Osteoblast (primary cell): ENCODE data around the gene OBSCN. TPM values are rescaled to one million over a fixed set of nuclear protein-coding genes. Genes with fewer than 3 reads are reported as not detected.
"Not testable (repeated sequence)": the region's sequence is repeated elsewhere in the genome, so short reads cannot be mapped to it uniquely, and the experiment has no call there.

ENCODE experiments used
- DNase-seq: peaks from one replicate; pipeline ENCODE4 v3.0.0; 2011; ENCODE audit warnings: low spot score, mixed read lengths; ENCODE audit not compliant: insufficient read length; ENCODE audit errors: missing footprints
- H2AFZ ChIP-seq: 2 replicates; pipeline ENCODE4 v1.6.0; 2011; ENCODE audit warnings: mild to moderate bottlenecking, low read length
- H3K27ac ChIP-seq: 2 replicates; pipeline ENCODE4 v1.5.1; 2011; ENCODE audit warnings: mild to moderate bottlenecking, low read depth, low read length, moderate library complexity
- H3K27me3 ChIP-seq: 2 replicates; pipeline ENCODE4 v1.6.0; 2012; ENCODE audit warnings: mild to moderate bottlenecking, control low read depth, inconsistent platforms, low read length, moderate library complexity; ENCODE audit not compliant: insufficient read depth
- H3K36me3 ChIP-seq: 2 replicates; pipeline ENCODE4 v1.5.1; 2011; ENCODE audit warnings: mild to moderate bottlenecking, low read length, control low read depth, moderate library complexity; ENCODE audit not compliant: insufficient read depth
- H3K4me1 ChIP-seq: 2 replicates; pipeline ENCODE4 v1.5.1; 2011; ENCODE audit warnings: mild to moderate bottlenecking, low read length, control low read depth, moderate library complexity; ENCODE audit not compliant: insufficient read depth
- H3K4me2 ChIP-seq: 2 replicates; pipeline ENCODE4 v1.6.0; 2011; ENCODE audit warnings: mild to moderate bottlenecking, low read length; ENCODE audit not compliant: insufficient read depth
- H3K4me3 ChIP-seq: fragments of 200-600 bp; sonication (generic); 3 replicates; pipeline ENCODE4 v1.5.1; 2012; ENCODE audit warnings: mild to moderate bottlenecking, low read length, inconsistent platforms; ENCODE audit not compliant: insufficient read depth
- H3K79me2 ChIP-seq: 2 replicates; pipeline ENCODE4 v1.6.0; 2012; ENCODE audit warnings: mild to moderate bottlenecking, low read length, control low read depth, inconsistent platforms; ENCODE audit not compliant: insufficient read depth
- H3K9me3 ChIP-seq: 2 replicates; pipeline ENCODE4 v1.5.1; 2011; ENCODE audit warnings: low read depth, low read length, control low read depth
- H4K20me1 ChIP-seq: 2 replicates; pipeline ENCODE4 v1.6.0; 2012; ENCODE audit warnings: mild to moderate bottlenecking, low read length, control low read depth; ENCODE audit not compliant: insufficient read depth
- CTCF ChIP-seq: IDR thresholded peaks from 2 replicates; pipeline ENCODE4 v1.5.1; 2011; ENCODE audit warnings: mild to moderate bottlenecking, low read depth, low read length, moderate library complexity; ENCODE audit errors: extremely low read depth
- total RNA-seq: library from RNA; depleted of rRNA; stranded (reverse); fragments of >200 nt; gene quantifications from 2 replicates; pipeline ENCODE4 v1.2.3, GENCODE V29; 2012

OBSCN gene
- total RNA-seq, 1 donor: 2.9 TPM

- no peaks in the 10 kb centered on the region for H3K79me2 ChIP-seq
- H3K4me2 ChIP-seq: no peak overlapping the region
- no peak overlapping the region for H3K4me3 ChIP-seq
Observed at GRCh38 chr1:228241259-228241658, 33.4 kb downstream of the OBSCN start.

DNA sequence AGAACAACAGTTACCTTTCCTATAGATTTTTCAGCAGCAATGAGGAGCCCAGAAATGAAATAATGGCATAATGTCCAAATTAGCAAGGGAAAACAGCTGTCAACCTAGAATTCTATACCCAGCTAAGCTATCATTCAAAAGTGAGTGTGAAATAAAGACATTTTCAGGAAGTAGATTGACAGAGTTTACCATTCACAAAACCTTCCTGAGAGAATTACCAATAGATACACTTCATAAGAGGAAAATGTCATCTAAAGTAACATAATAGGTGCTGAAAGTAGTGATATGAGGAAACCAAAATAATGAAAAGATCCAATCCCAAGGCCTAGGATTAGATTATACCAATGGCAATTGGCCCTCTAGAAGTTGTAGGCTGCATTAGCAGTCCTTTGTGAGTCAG is 34.6 kb downstream of the OBSCN start:
- no peak for TF ChIP-seq CTCF
- Histone ChIP-seq H3K4me1 (no peaks in the 10 kb centered on the region), H3K27ac (no peak overlapping the region), H3K36me3 (no peaks in the 10 kb centered on the region), H3K4me3 (no peak overlapping the region), H3K9me3 (peaks cover 3% of the 10 kb centered on the region), H3K4me2 (no peak overlapping the region), H3K27me3 (no peaks in the 10 kb centered on the region), H4K20me1 (no peaks in the 10 kb centered on the region), H2AFZ (no peak overlapping the region), H3K79me2 (no peaks in the 10 kb centered on the region)
- no peak for DNase-seq

More at GRCh38 chr1:228241259-228241658, 33.4 kb downstream of the OBSCN start:
- no peak for DNase-seq
- Histone ChIP-seq H3K36me3 (no peaks in the 10 kb centered on the region), H3K9me3 (peaks cover 3% of the 10 kb centered on the region), H3K27ac (no peak overlapping the region), H3K4me1 (no peaks in the 10 kb centered on the region), H3K27me3 (no peaks in the 10 kb centered on the region), H4K20me1 (no peaks in the 10 kb centered on the region), H2AFZ (no peak overlapping the region)
- no peak for TF ChIP-seq CTCF

- no peak overlapping the region for H3K4me2 ChIP-seq
- H3K9me3 ChIP-seq: peaks cover 3% of the 10 kb centered on the region
- no peaks in the 10 kb centered on the region for H3K79me2 ChIP-seq
- DNase-seq: no peak
- no peaks in the 10 kb centered on the region for H3K4me1 ChIP-seq
- no peaks in the 10 kb centered on the region for H3K36me3 ChIP-seq
- H3K4me3 ChIP-seq: no peak overlapping the region
- no peaks in the 10 kb centered on the region for H4K20me1 ChIP-seq
- no peak overlapping the region for H3K27ac ChIP-seq
- TF ChIP-seq CTCF: no peak
- H3K27me3 ChIP-seq: no peaks in the 10 kb centered on the region
- H2AFZ ChIP-seq: no peak overlapping the region
Observed at GRCh38 chr1:228243093-228243492, 35.2 kb downstream of the OBSCN start.

- not testable (repeated sequence) for H3K4me2 ChIP-seq, H2AFZ ChIP-seq, H3K79me2 ChIP-seq, H3K4me3 ChIP-seq, H3K27ac ChIP-seq, H4K20me1 ChIP-seq, H3K36me3 ChIP-seq, H3K9me3 ChIP-seq, DNase-seq, H3K27me3 ChIP-seq, H3K4me1 ChIP-seq
Observed at GRCh38 chr1:228243989-228244388, 36.1 kb downstream of the OBSCN start.
